NT2/D1 (cell line): Measurements from ENCODE around the gene TNXB.

Source experiments
- SUZ12 ChIP-seq: IDR thresholded peaks from 2 replicates; pipeline ENCODE4 v1.6.1; 2011; ENCODE audit not compliant: insufficient read length, insufficient read depth; ENCODE audit errors: extremely low read depth
- YY1 ChIP-seq: IDR thresholded peaks from 2 replicates; pipeline ENCODE4 v1.6.1; 2011; ENCODE audit not compliant: insufficient read length, insufficient read depth
- ZNF274 ChIP-seq: IDR thresholded peaks from 2 replicates; pipeline ENCODE4 v1.6.1; 2011; ENCODE audit warnings: mild to moderate bottlenecking, low read depth, low read length

DNA sequence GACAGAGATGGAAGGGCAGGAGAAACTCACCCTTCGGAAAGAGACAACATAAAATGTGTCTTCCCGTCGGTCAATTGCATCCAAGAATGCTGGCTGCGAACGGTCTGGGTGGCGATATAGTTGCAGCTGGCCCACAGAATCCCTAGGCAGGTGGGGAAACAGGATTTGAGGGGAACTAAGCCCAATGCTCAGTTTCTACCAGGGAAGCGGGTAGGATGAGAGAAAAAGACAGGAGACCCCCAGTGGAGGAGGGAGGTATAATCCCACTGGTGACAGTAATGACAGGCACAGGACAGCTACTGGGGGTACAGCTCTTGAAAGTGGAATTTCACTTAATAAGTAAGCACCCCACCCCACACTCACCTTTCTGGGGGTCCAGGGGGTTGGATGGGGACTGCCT lies 7.5 kb upstream of the TNXB start:
- TF ChIP-seq ZNF274, result no peak
- no peak for TF ChIP-seq YY1
- TF ChIP-seq SUZ12, result no peak
